C4-2B (cell line): ENCODE results near the gene YPEL1.

Experiments used
- CTCF ChIP-seq: fragments of 450-650 bp; conservative IDR thresholded peaks from 2 replicates; pipeline ENCODE4 v1.5.1; 2017; ENCODE audit warnings: mild to moderate bottlenecking
- ZFX ChIP-seq: fragments of 450-650 bp; IDR thresholded peaks from 2 replicates; pipeline ENCODE4 v1.6.1; 2017

GRCh38 chr22:21713428-21714058 is 22.1 kb downstream of the YPEL1 start:
- TF ChIP-seq CTCF (no peak; the same call in 1 of the 2 replicates), ZFX (no peak)
